ENCODE measurements around the gene NAMPT.

The NAMPT gene

GRCh38 chr7:106270122-106270977, 14.4 kb downstream of the NAMPT start:
- no peak for DNase-seq

DNA sequence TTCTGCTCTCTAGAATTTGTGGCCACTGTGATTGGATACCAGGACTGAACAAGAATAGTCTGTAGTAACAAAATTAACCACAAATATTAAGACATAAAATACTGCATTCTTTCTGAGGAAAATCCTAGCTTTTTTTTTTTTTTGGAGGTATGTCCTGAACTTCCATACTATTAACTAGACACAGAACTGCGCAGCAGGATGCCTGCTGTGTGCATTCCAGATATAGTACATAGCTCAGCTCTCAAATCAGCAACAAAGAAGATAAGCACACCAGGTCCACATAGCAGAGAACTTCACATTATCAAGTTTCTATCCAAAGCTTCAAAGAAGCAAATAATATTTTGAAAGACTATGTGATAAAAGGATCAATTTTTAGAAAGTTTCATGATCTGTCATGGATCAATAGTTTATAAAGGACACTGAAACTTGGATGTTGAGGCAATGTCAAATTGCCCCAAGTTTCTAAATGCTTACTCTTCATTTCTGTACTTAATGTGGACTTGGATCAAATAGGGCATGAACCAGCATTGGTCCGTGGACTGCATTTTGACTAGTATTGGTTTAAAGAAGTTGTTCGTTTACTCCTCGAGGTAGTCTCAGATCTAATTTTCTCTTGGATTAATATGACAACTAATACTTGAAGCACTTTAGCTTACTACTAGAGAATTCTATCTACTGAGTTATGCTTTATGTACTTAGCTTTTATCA, 15.4 kb downstream of the NAMPT start:
- no peak for DNase-seq

DNA sequence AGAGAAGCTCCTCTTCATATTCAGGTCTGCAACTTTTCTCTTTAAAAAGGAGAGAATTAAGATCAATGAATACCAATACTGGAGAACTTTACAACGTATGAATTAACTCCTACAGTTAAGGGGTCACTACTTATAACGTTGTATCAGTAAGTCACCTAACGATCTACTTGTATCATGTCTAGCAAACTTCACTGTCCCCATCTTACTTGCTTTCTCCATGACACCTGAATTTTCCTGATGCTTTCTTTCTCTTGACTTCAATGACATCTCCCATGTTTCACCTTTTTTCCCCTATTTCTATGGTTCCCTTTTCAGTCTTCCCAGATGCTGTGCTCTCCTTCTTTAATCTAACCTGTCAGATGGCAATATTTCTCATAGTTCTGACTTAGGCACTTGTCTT, 19.6 kb downstream of the NAMPT start:
- no peak for DNase-seq

GRCh38 chr7:106262221-106262881, 22.4 kb downstream of the NAMPT start:
- DNase-seq = no peak

- DNase-seq = no peak
Measured at GRCh38 chr7:106260136-106260561, 24.6 kb downstream of the NAMPT start.

DNA sequence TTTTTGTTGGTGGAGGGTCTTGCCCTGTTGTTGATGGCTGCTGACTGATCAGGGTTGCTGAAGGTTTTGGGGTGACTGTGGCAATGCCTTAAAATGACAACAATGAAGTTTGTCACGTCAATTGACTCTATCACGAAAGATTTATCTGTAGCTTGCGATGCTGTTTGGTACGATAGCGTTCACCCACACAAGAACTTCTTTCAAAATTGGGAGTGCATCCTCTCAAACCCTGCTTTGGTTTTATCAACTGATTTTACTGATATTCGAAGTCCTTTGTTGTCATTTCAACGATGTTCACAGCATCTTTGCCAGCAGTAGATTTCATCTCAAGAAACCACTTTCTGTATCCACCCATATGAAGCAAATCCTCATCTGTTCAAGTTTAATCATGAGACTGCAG, 26.0 kb downstream of the NAMPT start:
- DNase-seq = no peak

- no peak for DNase-seq
Measured at GRCh38 chr7:106257752-106258151, 27.0 kb downstream of the NAMPT start.

GRCh38 chr7:106256144-106256543, 28.6 kb downstream of the NAMPT start:
- DNase-seq = no peak

- DNase-seq = no peak
Measured at GRCh38 chr7:106255246-106255645, 29.5 kb downstream of the NAMPT start.

DNA sequence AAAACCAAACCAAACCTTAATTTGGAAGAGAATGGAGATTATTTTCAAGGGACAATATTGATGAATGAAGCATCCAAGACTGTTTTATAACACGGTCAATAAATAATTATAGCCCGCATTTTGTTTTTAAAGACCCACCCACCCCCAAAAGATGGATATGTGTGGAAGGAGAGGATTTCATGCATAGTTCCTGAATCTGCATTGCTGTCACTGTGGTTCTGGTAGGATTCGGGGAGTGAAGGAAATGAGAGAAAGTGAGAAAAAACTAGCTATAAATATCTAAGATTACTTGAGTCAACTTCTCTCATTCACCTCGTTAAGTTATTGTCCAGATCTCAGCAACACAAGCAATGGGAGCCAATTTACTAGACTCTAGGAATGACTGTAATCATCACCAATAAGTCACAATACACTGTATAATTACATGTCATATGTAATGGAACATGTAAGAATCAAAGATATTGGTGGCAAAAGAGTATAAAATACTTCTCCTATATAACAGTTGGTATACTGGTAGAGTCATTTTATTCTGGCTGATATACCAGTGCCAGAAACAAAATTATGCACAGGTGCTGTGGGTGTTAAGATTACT, 30.2 kb downstream of the NAMPT start:
- no peak for DNase-seq

GRCh38 chr7:106252568-106252967, 32.2 kb downstream of the NAMPT start:
- no peak for DNase-seq

DNA sequence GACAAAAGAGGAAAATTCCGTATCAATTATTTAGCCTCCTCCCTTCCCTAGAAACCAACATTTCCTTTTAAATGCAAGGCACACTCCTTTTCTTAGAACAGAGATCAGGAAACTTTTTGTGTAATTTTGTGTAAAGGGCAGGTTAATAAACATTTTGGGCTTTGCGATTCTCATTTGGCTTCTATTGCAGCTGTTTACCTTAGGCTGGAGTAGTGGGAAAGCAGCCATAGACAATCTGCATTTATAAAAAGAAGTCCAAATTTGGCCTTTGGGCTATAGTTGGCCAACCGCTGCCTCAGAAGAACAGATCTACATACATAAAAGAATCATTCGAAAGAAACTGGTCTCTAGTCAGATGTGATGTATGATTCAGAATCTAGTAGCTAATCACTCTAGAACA, 35.3 kb downstream of the NAMPT start:
- DNase-seq = no peak

GRCh38 chr7:106248600-106248999, 36.2 kb downstream of the NAMPT start:
- no peak for DNase-seq

DNA sequence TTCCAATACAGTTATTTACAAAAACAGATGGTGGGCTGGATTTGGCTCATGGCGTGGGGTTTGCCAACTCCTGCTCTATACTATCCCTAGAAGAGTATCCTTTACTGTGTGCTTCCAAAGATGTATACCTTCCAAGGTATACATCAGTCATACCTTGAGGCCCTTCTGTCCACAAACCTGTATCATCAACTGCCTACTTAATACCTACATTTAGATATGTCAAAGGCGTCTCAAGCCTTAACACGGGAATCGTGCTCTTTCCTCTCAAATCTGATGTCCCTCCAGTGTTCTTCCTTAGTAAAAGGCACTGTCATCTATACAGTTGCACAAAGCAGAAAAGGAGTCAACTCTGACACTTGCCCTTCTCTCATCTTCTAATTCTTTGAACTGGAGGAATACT, 36.9 kb downstream of the NAMPT start:
- DNase-seq = no peak

- DNase-seq = no peak
Measured at GRCh38 chr7:106246902-106247711, 37.7 kb downstream of the NAMPT start.

DNA sequence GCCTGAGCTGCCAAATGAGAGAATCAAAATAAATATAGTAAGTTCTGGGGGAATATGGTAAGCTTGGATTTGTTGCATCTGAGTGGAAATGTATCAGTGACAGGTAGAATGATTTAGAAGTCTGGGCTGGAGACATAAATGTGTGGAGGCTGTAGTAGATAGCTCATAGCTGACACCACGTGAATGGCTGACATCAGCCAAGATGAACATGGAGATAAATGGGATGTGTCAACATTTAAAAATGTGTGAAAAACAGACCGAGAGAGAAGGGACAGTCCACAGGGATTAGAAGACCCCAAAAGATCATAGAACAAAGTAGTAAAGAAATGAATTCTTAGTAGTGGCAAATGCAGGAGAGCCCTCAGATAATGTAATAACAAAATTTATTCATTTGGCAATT, 40.9 kb downstream of the NAMPT start:
- no peak for DNase-seq

DNA sequence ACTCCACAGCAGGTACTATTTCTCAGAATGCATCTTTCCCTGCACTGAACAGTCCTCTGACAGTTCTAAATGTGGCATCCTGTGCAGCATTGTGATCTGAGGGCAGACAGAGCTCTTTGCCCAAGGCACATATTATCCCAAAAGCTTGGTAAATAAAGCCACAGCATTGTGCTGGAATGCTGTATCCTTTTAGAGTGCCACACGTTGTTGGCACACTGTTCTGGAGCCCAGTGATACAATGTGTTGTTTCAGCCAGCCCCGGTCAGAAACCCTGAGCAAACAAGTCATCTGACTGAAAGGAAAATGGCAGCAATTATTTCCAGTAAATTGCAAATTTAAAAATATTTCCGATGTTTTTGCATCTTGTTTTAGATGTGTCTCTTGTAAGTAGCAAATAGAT, 45.4 kb downstream of the NAMPT start:
- DNase-seq = no peak

- no peak for DNase-seq
Measured at GRCh38 chr7:106238830-106239229, 46.0 kb downstream of the NAMPT start.

DNA sequence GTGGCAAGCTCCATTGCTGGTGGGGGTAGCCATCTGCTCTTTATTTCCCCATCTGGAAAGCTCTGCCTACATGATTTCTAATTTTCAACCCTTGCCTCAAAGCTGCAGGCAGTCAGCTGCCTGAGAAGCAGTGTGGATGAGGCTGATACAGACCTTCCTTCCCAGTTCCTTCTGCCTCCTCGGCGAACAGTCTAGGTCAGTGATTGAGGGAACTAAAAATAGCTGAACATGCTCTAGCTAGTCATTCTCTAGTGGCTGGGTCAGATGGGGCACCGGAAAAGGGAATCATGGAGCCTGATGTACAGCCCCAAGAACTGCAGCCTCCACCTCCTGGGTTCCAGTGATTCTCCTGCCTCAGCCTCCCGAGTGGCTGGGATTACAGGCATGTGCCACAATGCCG, 48.7 kb downstream of the NAMPT start:
- DNase-seq = no peak

DNA sequence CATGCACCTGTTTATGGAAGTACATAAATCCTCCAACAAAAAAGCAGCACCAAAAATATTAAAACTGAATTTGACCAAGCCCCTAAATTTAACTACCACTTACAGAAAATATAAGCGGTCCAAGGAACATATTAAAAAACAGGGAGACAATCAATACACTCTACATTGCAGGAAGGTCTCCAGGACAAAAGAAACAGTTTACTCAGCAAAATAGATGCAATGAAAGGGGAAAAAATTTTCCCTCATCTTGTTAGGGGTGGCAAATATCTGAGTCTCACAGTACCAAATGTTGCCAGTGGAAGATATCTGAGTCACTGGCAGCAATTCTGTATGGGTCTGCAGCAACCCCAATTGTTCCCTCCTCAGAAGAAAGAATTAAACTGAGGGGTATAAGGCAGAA, 50.4 kb downstream of the NAMPT start:
- no peak for DNase-seq

- no peak for DNase-seq
Measured at GRCh38 chr7:106231856-106232490, 52.8 kb downstream of the NAMPT start.

GRCh38 chr7:106225856-106226255, 58.9 kb downstream of the NAMPT start:
- DNase-seq = no peak
